HG03039 (cell line): ENCODE measurements around the gene CCM2.
"Not testable (repeated sequence)": the region's sequence is repeated elsewhere in the genome, so short reads cannot be mapped to it uniquely, and the experiment has no call there.

Experiments
- ATAC-seq: cut with Tn5 transposase; IDR thresholded peaks from one replicate; pipeline ENCODE4 v1.9.1; 2021; ENCODE audit warnings: mild to moderate bottlenecking, moderate library complexity; ENCODE audit not compliant: unreplicated experiment

The CCM2 gene

GRCh38 chr7:45028920-45029344 is 28.9 kb downstream of the CCM2 start:
- no peak for ATAC-seq

DNA sequence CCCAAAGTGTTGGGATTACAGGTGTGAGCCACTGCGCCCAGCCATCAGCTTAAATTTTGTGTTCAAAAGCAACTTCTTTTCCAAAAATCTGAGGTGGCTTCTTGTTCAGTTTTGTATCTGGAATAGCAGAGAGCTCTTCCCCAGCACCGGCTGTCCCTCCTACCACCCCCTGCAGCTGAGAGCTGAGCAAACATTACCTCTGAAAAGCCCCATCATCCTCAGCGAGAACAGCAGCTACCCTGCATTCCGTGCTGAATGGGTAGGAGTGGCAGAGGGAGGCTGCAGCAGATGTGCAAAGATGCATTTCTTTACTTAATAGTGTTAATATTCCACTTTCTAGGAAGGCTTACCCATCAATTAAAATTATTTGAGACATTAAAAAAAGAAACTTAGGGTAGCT is 31.8 kb downstream of the CCM2 start:
- ATAC-seq = no peak

- ATAC-seq = no peak
These were observed 32.4 kb downstream of the CCM2 start for GRCh38 chr7:45032421-45032820.

GRCh38 chr7:45033261-45033930 is 33.4 kb downstream of the CCM2 start:
- ATAC-seq = no peak

GRCh38 chr7:45033931-45034290 is 33.9 kb downstream of the CCM2 start:
- no peak for ATAC-seq

DNA sequence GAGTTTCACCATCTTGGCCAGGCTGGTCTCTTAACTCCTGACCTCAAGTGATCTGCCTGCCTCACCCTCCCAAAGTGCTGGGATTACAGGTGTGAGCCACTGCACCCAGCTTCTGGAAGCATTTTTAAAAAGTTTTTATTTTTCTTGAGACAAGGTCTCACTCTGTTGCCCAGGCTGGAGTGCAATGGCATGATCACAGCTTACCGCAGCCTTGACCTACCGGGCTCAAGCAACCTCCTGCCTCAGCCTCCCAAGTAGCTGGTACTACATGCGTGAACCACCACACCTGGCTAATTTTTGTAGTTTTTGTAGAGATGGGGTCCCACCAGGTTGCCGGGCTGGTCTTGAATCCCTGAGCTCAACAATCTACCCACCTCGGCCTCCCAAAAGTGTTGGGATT is 34.7 kb downstream of the CCM2 start:
- not testable (repeated sequence) for ATAC-seq

- ATAC-seq = no peak
These were observed 35.4 kb downstream of the CCM2 start for GRCh38 chr7:45035371-45035770.

- ATAC-seq = no peak
These were observed 35.9 kb downstream of the CCM2 start for GRCh38 chr7:45035893-45036292.

DNA sequence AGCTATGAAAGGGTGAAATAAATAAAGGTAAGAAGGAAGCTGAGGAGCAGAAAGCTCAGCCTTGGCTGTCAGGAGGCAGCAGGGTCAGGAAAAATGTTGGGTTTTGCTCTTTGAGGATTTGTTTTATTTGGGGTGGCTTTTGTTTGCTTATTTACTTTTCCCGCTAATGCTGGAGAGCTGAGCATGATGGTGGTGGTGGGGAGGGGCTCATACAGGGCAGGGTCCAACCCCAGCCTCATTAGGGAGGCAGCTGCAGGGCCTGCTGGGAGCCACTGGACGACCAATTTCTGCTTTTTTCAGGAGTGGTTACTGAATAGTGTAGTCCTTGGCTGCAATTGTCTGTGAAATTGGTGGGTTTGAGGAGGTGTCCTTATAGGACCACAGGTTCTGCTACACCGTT is 36.3 kb downstream of the CCM2 start:
- no peak for ATAC-seq

DNA sequence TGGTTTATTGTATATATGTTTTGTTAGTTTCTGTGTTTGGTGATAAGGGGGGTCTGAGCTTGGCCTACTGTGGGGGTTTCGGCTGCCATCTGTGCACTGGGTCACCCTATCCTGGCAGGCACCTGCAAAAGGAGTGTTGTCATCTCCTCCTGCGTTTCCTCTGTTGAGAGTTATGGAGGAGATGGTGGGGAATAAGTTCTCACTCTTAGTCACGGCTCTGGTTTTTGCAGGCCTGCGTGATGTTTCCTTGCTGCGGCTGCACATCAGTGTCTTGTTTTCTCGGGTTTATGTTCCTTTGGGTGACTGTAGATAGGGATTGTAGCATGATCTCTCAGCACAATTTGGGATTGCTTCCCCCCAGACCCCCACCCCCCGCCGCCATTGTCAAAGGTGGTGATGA is 36.8 kb downstream of the CCM2 start:
- ATAC-seq = no peak

- ATAC-seq = no peak
These were observed 37.9 kb downstream of the CCM2 start for GRCh38 chr7:45037876-45038275.

GRCh38 chr7:45039106-45039505 is 39.1 kb downstream of the CCM2 start:
- ATAC-seq = no peak

DNA sequence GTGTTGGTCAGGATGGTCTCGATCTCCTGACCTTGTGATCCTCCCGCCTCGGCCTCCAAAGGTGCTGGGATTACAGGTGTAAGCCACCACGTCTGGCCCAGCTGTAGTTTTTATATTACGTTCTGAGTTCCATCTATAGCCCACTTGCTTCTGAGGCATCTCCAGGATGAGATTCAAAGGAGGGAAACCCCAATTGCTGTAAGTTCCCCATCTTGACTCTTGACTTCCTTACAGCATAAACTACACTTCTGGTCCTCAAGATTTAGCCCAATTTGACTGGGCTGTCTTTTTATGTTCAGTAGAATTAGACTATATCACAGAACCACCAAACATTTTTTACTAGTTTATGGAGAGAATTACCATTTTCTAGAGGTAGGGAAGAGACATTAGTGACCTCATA is 44.3 kb downstream of the CCM2 start:
- no peak for ATAC-seq

- ATAC-seq = no peak
These were observed 48.7 kb downstream of the CCM2 start for GRCh38 chr7:45048748-45049147.

DNA sequence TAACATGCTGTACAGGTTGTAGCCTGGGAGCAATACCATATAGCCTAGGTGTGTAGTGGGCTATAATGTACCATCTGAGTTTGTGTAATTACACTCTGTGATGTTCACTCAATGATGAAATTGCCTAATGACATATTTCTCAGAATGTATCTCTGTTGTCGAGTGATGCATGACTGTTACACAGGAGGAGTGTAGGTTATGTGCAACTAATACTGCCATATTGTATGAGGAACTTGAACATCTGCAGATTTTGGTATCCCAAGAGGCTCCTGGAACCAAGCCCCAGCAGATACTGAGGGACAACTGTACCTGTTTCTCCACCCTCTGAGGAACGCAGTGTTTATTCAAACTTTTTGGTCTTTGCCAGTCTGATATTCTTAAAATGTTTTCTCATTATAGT is 50.2 kb downstream of the CCM2 start:
- no peak for ATAC-seq

DNA sequence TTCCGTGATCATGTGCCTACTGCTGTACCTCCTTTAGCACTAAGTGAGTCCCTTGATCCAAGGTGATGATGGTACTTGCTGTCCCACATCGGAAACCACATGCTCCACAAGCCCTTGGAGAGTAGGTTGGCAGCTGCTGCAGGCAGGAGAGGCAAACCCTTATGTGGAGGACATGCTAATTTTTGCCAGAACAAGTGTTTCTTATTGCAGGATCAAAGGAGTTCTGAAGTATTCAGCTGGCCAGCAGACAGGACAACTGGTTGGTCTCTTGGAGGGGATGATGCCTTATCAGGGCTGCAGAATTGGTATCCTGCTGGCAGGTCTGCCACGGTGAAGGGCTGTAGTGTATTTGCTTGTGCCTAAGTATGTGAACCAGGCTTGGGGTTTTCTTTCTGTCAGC is 52.0 kb downstream of the CCM2 start:
- ATAC-seq = no peak

DNA sequence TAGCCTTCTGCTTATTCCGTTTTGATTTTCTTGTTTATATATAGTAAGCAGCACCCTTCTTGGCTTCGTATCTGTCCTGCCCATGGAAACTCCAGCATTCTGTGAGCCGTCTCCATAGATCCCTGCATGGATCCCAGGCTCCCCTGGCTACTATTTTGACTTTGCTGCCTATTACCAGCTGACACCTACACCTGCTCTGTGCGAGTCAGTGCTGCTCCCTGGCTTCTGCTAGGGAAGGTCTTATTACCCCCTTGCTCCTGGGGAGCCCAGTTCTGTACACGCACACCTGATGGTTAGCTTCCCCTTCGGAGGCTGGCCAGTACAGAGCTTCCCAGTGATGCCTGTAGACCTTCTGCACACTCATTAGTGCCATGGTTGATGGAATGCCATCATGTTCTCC is 53.4 kb downstream of the CCM2 start:
- ATAC-seq = no peak

DNA sequence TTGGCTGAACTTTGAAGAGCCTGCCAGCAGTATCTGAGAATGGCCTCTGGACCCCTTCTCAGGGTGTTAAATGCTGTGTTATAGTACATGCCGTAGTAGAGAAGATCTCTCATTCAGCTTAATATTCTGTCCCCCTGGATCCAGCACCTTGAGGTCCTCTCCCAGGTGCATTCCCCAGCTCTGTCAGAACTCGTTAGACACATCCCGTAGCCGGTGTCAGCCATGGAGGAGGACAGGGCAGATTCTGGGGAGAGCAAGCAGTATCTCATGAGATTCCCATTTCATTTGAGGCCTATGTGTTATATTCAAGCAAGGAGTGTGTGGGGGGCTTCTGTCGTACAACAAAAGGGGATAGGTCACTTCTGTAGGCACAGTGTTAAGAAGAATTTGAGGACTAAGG is 53.9 kb downstream of the CCM2 start:
- no peak for ATAC-seq

- ATAC-seq = no peak
These were observed 54.4 kb downstream of the CCM2 start for GRCh38 chr7:45054442-45054841.

DNA sequence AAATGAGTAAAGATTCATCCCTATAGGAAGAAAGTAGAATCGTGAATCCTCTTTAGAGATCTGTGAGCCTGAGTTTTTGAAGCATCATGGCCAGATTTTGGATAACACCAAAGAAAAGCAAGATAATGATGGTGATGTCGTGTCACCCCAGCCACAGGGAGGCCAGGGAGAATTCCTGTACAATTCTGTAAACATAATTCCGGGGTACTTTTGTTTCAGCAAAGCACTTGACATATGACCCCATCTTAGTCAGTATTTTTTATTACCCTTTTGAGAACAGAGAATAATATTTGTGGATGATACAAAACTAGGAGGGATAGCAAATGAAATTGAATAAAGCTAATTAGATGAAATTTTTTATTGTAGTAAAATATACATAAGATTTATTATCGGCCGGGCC is 55.0 kb downstream of the CCM2 start:
- ATAC-seq = no peak

DNA sequence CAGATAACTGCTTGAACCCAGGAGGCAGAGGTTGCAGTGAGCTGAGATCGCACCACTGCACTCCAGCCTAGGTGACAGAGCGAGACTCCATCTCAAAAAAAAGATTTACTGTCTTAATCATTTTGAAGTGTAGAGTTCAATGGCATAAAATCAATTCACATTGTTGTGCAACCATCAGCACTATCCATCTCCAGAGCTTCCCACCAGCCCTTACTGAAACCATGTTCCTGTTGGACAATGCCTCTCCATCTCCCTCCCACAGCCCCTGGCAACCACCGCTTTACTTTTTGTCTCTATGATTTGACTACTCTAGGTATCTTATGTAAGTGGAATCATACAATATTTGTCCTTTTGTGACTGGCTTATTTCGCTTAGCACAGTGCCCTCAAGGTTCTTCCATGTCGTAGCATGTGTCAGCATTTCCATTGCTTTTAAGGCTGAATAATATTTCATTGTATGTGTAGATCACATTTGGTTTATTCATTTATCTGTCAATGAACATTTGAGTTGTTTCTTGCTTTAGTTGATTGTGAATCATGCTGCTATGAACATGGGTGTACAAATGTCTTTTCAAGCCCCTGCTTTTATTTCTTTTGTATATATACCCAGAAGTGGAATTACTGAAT is 55.7 kb downstream of the CCM2 start:
- ATAC-seq = no peak

DNA sequence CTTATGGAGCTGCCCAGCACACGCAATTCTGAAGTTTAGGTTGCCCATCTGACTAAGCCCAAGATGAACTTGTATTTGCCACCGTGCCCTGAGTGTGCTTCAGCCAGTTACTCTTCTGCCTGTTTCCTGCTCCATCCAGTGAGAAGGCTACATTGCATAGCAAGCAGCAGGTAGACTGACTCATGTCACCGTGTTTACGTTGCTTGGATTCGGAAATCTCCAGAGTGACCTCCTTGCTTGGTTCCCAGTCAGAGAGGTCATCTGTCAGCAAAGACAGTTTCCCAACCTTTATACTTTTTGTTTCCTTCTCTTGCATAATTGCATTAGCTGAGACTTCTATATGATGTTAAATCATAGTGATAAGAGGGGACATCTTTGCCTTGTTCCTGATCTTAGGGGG is 57.9 kb downstream of the CCM2 start:
- no peak for ATAC-seq

GRCh38 chr7:45060295-45060694 is 60.3 kb downstream of the CCM2 start:
- no peak for ATAC-seq
